ENCODE measurements around the gene EEA1. TPM values are rescaled to one million over a fixed set of nuclear protein-coding genes. Genes with fewer than 3 reads are reported as not detected.

EEA1 gene
- total and polyA plus RNA-seq, 10 of the 15 experiments (the other 5 are each of a cell fraction or from before 2014, with no cell fraction given) = 5.5 to 40.3 (median 13.5) TPM

DNA sequence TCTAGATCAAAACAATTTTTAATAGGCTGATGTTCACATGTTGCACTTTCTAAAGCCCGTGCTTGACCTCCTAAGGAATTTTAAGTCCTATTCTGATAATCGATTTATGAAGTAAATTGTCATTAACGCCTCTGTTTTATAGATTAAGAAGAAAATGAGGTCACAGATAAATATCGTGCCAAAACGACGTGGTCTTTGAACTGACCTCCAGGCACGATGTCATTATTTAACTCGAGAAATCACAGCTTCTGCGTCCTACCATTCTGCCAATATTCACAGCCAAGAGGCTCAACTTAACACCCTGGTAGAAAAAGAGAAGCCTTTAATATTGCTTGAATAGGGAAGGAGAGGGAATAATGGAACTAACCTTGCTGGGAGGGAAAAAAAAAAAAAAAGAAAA, 888 bp upstream of the EEA1 start:
- CTCF ChIA-PET = interaction anchor here (0.6 to 1.9 kb wide), 10 partner anchors 8 to 548 kb away, joined by 3 to 12 read pairs (median 4); no protein-coding TSS in a partner anchor

DNA sequence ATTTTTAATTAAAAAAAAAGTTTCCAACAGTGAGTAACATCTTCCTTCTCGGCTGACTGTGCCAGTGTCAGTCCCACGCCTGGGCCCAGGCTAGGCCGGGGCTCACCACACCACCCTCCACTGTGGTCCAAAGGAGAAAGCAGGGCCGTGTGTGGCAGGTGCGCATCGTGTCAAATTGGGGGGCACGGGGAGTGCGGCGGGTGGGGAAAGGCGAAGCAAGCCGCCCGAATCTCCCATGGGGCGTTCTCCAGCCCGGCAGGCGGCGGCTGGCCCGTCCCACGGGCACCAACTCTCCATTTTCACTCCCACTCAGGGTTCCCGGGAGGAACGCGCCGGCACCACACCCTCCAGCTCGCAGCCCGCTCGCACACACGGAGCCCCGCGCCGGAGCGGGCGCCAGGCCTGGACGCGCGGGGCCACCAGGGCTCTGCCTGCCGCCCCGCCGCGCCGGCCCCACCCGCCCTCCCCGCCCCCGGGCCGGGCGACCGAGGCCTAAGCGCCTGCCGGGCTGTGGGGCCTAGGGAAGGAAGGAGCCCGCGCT, 604 bp downstream of the EEA1 start:
- ChIA-PET SMC1A (ENCODE audit: uncharacterized antibody, unreplicated experiment) (interaction anchor here (0.7 to 7.4 kb wide), 9 partner anchors 16 to 491 kb away, joined by 3 to 76 read pairs (median 4); no protein-coding TSS in a partner anchor), RAD21 (ENCODE audit: unreplicated experiment) (interaction anchor here (1.0 to 3.6 kb wide), 9 partner anchors 43 to 470 kb away, joined by 3 to 17 read pairs (median 4); no protein-coding TSS in a partner anchor), CTCF (interaction anchor here (1.0 to 3.3 kb wide), 12 partner anchors 9 to 491 kb away, joined by 3 to 20 read pairs (median 4); no protein-coding TSS in a partner anchor), POLR2A (interaction anchor here (0.5 to 2.9 kb wide), 8 partner anchors 16 to 211 kb away, joined by 3 to 11 read pairs (median 5); no protein-coding TSS in a partner anchor)
- in situ Hi-C loops (cut with MboI) = no loop called here
- WGBS (ENCODE audit: insufficient coverage, insufficient replicate concordance, low lambda C conversion rate, missing lambda C conversion rate) = under 1% methylated on average over 28 of the region's 49 CpGs
- intact Hi-C loops (cut with micrococcal nuclease; ENCODE audit: unreplicated experiment) = loop anchor here (5.0 kb wide), 5 partner anchors 44 to 449 kb away; partner anchors contain the start of genes NUDT4 and PLEKHG7
- Histone ChIP-seq H3K4me2 (ENCODE audit: control insufficient read depth, insufficient read depth) (peak overlapping the region; percentile 85), H4K20me1 (ENCODE audit: control insufficient read depth, insufficient read depth) (no peaks in the 10 kb centered on the region), H3K27me3 (replicated peaks in 1 of 2; ENCODE audit: control insufficient read depth in 2 of 2, insufficient read depth in 2 of 2, low read length in 1 of 2) (no peaks in the 10 kb centered on the region), H3K4me3 (peak overlapping the region; percentile 74), H3K9me3 (replicated peaks; ENCODE audit: control insufficient read depth, insufficient read depth, low read length) (no peaks in the 10 kb centered on the region), H3K36me3 (ENCODE audit: control insufficient read depth in 2 of 2, insufficient read depth in 2 of 2, low read length in 1 of 2) (no peaks in the 10 kb centered on the region), H3K27ac (ENCODE audit: control insufficient read depth, insufficient read depth) (peak overlapping the region; percentile 88), H3K4me1 (ENCODE audit: control insufficient read depth, insufficient read depth, low read length) (peaks cover 4% of the 10 kb centered on the region), H3K79me2 (ENCODE audit: control insufficient read depth, insufficient read depth, low read length) (peaks cover 47% of the 10 kb centered on the region), H2AFZ (ENCODE audit: control insufficient read depth, low read depth, low read length) (peak overlapping the region; percentile 1; the same call in 1 of the 2 replicates), H3K9ac (ENCODE audit: control insufficient read depth, insufficient read depth, low read length) (peak overlapping the region; percentile 90)
- ATAC-seq = peak; percentile 28
- no TSS peak for BruUV-seq (replicated peaks)
- no peak for FAIRE-seq
- no peak for DNase-seq (ENCODE audit: low read depth, low spot score)
- TF ChIP-seq IRF4 (IDR thresholded peaks at IDR 0.05; ENCODE audit: low read depth, low read length) = no peak
- TF ChIP-seq POLR2AphosphoS2 (IDR thresholded peaks at IDR 0.05; ENCODE audit: low read depth, low read length) = 0 out of 2 replicates have a peak, but pooled peaks have one; percentile 7
- peak; percentile 65; the same call in 1 of the 2 replicates for TF ChIP-seq BACH1 (IDR thresholded peaks at IDR 0.05; ENCODE audit: borderline replicate concordance)
- TF ChIP-seq POLR2A (IDR thresholded peaks at IDR 0.05; ENCODE audit: low read depth, low read length) = peak; percentile 68
- peak; percentile 24; the same call in 1 of the 2 replicates for TF ChIP-seq IKZF1 (conservative IDR thresholded peaks at IDR 0.05)
- TF ChIP-seq, protein P1, sequence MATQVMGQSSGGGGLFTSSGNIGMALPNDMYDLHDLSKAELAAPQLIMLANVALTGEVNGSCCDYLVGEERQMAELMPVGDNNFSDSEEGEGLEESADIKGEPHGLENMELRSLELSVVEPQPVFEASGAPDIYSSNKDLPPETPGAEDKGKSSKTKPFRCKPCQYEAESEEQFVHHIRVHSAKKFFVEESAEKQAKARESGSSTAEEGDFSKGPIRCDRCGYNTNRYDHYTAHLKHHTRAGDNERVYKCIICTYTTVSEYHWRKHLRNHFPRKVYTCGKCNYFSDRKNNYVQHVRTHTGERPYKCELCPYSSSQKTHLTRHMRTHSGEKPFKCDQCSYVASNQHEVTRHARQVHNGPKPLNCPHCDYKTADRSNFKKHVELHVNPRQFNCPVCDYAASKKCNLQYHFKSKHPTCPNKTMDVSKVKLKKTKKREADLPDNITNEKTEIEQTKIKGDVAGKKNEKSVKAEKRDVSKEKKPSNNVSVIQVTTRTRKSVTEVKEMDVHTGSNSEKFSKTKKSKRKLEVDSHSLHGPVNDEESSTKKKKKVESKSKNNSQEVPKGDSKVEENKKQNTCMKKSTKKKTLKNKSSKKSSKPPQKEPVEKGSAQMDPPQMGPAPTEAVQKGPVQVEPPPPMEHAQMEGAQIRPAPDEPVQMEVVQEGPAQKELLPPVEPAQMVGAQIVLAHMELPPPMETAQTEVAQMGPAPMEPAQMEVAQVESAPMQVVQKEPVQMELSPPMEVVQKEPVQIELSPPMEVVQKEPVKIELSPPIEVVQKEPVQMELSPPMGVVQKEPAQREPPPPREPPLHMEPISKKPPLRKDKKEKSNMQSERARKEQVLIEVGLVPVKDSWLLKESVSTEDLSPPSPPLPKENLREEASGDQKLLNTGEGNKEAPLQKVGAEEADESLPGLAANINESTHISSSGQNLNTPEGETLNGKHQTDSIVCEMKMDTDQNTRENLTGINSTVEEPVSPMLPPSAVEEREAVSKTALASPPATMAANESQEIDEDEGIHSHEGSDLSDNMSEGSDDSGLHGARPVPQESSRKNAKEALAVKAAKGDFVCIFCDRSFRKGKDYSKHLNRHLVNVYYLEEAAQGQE (IDR thresholded peaks at IDR 0.05; ENCODE audit: low read depth, low read length) = 0 out of 2 replicates have a peak, but pooled peaks have one; percentile 1
- TF ChIP-seq, protein P2, sequence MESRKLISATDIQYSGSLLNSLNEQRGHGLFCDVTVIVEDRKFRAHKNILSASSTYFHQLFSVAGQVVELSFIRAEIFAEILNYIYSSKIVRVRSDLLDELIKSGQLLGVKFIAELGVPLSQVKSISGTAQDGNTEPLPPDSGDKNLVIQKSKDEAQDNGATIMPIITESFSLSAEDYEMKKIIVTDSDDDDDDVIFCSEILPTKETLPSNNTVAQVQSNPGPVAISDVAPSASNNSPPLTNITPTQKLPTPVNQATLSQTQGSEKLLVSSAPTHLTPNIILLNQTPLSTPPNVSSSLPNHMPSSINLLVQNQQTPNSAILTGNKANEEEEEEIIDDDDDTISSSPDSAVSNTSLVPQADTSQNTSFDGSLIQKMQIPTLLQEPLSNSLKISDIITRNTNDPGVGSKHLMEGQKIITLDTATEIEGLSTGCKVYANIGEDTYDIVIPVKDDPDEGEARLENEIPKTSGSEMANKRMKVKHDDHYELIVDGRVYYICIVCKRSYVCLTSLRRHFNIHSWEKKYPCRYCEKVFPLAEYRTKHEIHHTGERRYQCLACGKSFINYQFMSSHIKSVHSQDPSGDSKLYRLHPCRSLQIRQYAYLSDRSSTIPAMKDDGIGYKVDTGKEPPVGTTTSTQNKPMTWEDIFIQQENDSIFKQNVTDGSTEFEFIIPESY (IDR thresholded peaks at IDR 0.05) = no peak
- TF ChIP-seq CBX5 (IDR thresholded peaks at IDR 0.05; ENCODE audit: low read depth) = 0 out of 2 replicates have a peak, but pooled peaks have one; percentile 26

More for the DNA sequence above, 888 bp upstream of the EEA1 start:
- in situ Hi-C loops (cut with MboI) = no loop called here
- TF ChIP-seq CREB1 (IDR thresholded peaks at IDR 0.05; ENCODE audit: low read depth) (peak; percentile 37; the same call in 1 of the 2 replicates), JUND (IDR thresholded peaks at IDR 0.05; ENCODE audit: low read depth, low read length) (no peak), CBX5 (IDR thresholded peaks at IDR 0.05; ENCODE audit: low read depth) (no peak)
- no peaks in the 10 kb centered on the region for H4K20me1 ChIP-seq (ENCODE audit: control insufficient read depth, insufficient read depth)
- RAD21 ChIA-PET (ENCODE audit: unreplicated experiment) = interaction anchor here (0.7 to 2.2 kb wide), 17 partner anchors 14 to 490 kb away, joined by 3 to 9 read pairs (median 4); no protein-coding TSS in a partner anchor
- intact Hi-C loops (cut with micrococcal nuclease; ENCODE audit: unreplicated experiment) = loop anchor here (5.0 kb wide), 5 partner anchors 42 to 447 kb away; partner anchors contain the start of genes NUDT4 and PLEKHG7
- peaks cover 34% of the 10 kb centered on the region for H3K79me2 ChIP-seq (ENCODE audit: control insufficient read depth, insufficient read depth, low read length)
- ATAC-seq (no peak), DNase-seq (ENCODE audit: low read depth, low spot score) (no peak), FAIRE-seq (no peak)
- POLR2A ChIA-PET = interaction anchor here (0.7 to 2.0 kb wide), 8 partner anchors 8 to 489 kb away, joined by 3 to 11 read pairs (median 4); no protein-coding TSS in a partner anchor
- WGBS (ENCODE audit: insufficient coverage, insufficient replicate concordance, low lambda C conversion rate, missing lambda C conversion rate) = 3% methylated on average over 9 of the region's 9 CpGs
- SMC1A ChIA-PET (ENCODE audit: uncharacterized antibody, unreplicated experiment) = interaction anchor here (0.8 to 7.4 kb wide), 16 partner anchors 9 to 490 kb away, joined by 3 to 76 read pairs (median 5); no protein-coding TSS in a partner anchor
- H2AFZ ChIP-seq (ENCODE audit: control insufficient read depth, low read depth, low read length) = peak overlapping the region; percentile 90
- H3K36me3 ChIP-seq (ENCODE audit: control insufficient read depth in 2 of 2, insufficient read depth in 2 of 2, low read length in 1 of 2) = no peaks in the 10 kb centered on the region
- TSS peak; percentile 93 for BruUV-seq (replicated peaks)
- no peaks in the 10 kb centered on the region for H3K9me3 ChIP-seq (replicated peaks; ENCODE audit: control insufficient read depth, insufficient read depth, low read length)
- H3K4me3 ChIP-seq = peak overlapping the region; percentile 79
- peak overlapping the region; percentile 98 for H3K27ac ChIP-seq (ENCODE audit: control insufficient read depth, insufficient read depth)
- H3K4me2 ChIP-seq (ENCODE audit: control insufficient read depth, insufficient read depth) = peak overlapping the region; percentile 99
- H3K9ac ChIP-seq (ENCODE audit: control insufficient read depth, insufficient read depth, low read length) = peak overlapping the region; percentile 98
- no peaks in the 10 kb centered on the region for H3K27me3 ChIP-seq (replicated peaks in 1 of 2; ENCODE audit: control insufficient read depth in 2 of 2, insufficient read depth in 2 of 2, low read length in 1 of 2)
- H3K4me1 ChIP-seq (ENCODE audit: control insufficient read depth, insufficient read depth, low read length) = peaks cover 4% of the 10 kb centered on the region
